GM18868 (cell line): Measurements from ENCODE around the gene DUSP7.

Source experiments
- ATAC-seq: cut with Tn5 transposase; IDR thresholded peaks from one replicate; pipeline ENCODE4 v1.9.1; 2021; ENCODE audit warnings: mild to moderate bottlenecking, moderate library complexity; ENCODE audit not compliant: unreplicated experiment

Gene DUSP7

GRCh38 chr3:52030714-52031310 is 25.6 kb downstream of the DUSP7 start:
- ATAC-seq = no peak

- ATAC-seq = no peak
Observed at GRCh38 chr3:52029535-52029934, 26.8 kb downstream of the DUSP7 start.

- ATAC-seq = no peak
Observed at GRCh38 chr3:52029053-52029452, 27.3 kb downstream of the DUSP7 start.

- ATAC-seq = no peak
Observed at GRCh38 chr3:52028572-52028971, 27.8 kb downstream of the DUSP7 start.

GRCh38 chr3:52026041-52026440 is 30.3 kb downstream of the DUSP7 start:
- no peak for ATAC-seq

- ATAC-seq = no peak
Observed at GRCh38 chr3:52025453-52025852, 30.9 kb downstream of the DUSP7 start.

GRCh38 chr3:52024765-52025452 is 31.5 kb downstream of the DUSP7 start:
- no peak for ATAC-seq

GRCh38 chr3:52023860-52024764 is 32.3 kb downstream of the DUSP7 start:
- ATAC-seq = peak; percentile 64

GRCh38 chr3:52023101-52023770 is 33.1 kb downstream of the DUSP7 start:
- ATAC-seq = no peak

GRCh38 chr3:52022323-52023100 is 33.9 kb downstream of the DUSP7 start:
- ATAC-seq = no peak

GRCh38 chr3:52021489-52022268 is 34.7 kb downstream of the DUSP7 start:
- no peak for ATAC-seq

GRCh38 chr3:52020796-52021195 is 35.6 kb downstream of the DUSP7 start:
- no peak for ATAC-seq

- no peak for ATAC-seq
Observed at GRCh38 chr3:52019352-52020080, 36.9 kb downstream of the DUSP7 start.

- no peak for ATAC-seq
Observed at GRCh38 chr3:52018319-52019000, 37.9 kb downstream of the DUSP7 start.

GRCh38 chr3:52017586-52017985 is 38.8 kb downstream of the DUSP7 start:
- no peak for ATAC-seq

GRCh38 chr3:52015438-52016228 is 40.7 kb downstream of the DUSP7 start:
- ATAC-seq = no peak

GRCh38 chr3:52014613-52015012 is 41.8 kb downstream of the DUSP7 start:
- no peak for ATAC-seq
